AG04449 (cell line): ENCODE results near the gene ANKH.

Experiments
- CTCF ChIA-PET: fragments of 350-600 bp; formaldehyde crosslinking; extraction: SDS; loops from one replicate; lab custom pipeline; 2021; ENCODE audit warnings: antibody characterized with exemption; lab: Yijun Ruan, JAX
- POLR2A ChIA-PET: fragments of 400-600, 350-600 bp; formaldehyde crosslinking; extraction: SDS; loops from one replicate; lab custom pipeline; 2020; ENCODE audit warnings: antibody characterized with exemption, inconsistent platforms; lab: Yijun Ruan, JAX
- DNase-seq: peaks from one replicate; pipeline ENCODE4 v3.0.0-alpha.2; 2010; ENCODE audit warnings: low read depth, low spot score
- H3K4me3 ChIP-seq: 2 replicates; pipeline ENCODE4 v1.5.1; 2011; ENCODE audit warnings: low read depth, mild to moderate bottlenecking, control low read depth, low read length
- TF ChIP-seq, protein P1 (sequence below): IDR thresholded peaks from one replicate; pipeline ENCODE4 v1.5.1; 2011; ENCODE audit warnings: mild to moderate bottlenecking, moderate library complexity, low read length, control low read depth, inconsistent platforms; ENCODE audit not compliant: insufficient read depth; ENCODE audit errors: missing control alignments

Gene ANKH

GRCh38 chr5:14723701-14724132 is 147.9 kb downstream of the ANKH start:
- ChIA-PET POLR2A (no interaction called here), CTCF (interaction anchor here (1.6 to 12.2 kb wide), 4 partner anchors 16 to 291 kb away, joined by 3 to 332 read pairs (median 76); no protein-coding TSS in a partner anchor)
- DNase-seq = no peak

GRCh38 chr5:14722923-14723322 is 148.7 kb downstream of the ANKH start:
- CTCF ChIA-PET = interaction anchor here (1.2 to 12.2 kb wide), 2 partner anchors 282 to 292 kb away, joined by 4 to 332 read pairs; no protein-coding TSS in a partner anchor
- DNase-seq = no peak
- TF ChIP-seq, protein P1, sequence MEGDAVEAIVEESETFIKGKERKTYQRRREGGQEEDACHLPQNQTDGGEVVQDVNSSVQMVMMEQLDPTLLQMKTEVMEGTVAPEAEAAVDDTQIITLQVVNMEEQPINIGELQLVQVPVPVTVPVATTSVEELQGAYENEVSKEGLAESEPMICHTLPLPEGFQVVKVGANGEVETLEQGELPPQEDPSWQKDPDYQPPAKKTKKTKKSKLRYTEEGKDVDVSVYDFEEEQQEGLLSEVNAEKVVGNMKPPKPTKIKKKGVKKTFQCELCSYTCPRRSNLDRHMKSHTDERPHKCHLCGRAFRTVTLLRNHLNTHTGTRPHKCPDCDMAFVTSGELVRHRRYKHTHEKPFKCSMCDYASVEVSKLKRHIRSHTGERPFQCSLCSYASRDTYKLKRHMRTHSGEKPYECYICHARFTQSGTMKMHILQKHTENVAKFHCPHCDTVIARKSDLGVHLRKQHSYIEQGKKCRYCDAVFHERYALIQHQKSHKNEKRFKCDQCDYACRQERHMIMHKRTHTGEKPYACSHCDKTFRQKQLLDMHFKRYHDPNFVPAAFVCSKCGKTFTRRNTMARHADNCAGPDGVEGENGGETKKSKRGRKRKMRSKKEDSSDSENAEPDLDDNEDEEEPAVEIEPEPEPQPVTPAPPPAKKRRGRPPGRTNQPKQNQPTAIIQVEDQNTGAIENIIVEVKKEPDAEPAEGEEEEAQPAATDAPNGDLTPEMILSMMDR = no peak
- POLR2A ChIA-PET = no interaction called here
- no peak overlapping the region for H3K4me3 ChIP-seq

More at GRCh38 chr5:14723701-14724132, 147.9 kb downstream of the ANKH start:
- TF ChIP-seq, protein P1 = no peak
- no peak overlapping the region for H3K4me3 ChIP-seq

DNA sequence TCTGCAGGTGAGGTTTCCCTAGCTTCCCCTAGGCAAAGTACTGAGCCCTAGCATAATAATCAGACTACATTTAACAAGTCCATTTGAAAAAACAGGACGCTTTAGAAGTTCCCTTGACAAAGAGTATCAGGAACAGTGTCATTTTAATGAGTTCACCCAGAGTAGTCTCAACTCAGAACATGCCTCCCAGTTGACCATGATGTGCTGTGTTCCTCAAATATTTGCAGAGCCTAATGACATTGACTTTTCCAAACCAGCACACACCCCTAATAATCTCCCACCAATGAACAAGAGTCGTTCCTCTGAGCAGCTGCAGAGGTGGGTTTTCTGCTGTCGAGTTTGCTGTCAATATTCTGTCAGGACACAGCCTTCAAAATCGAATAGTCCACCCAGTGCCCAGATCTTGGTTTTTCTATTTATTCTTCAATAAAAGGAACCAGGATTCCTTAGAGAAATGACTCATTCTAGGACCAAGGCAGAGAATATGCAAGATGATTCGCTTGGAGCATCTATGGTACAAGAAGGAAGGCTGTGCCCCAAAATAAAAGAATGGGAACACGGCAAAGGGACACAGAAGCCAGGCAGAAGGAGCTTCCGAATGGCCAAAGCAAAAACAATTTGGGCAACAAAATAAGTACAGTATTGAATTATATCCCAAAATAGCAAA is 149.5 kb downstream of the ANKH start:
- DNase-seq = no peak
- no peak overlapping the region for H3K4me3 ChIP-seq
- POLR2A ChIA-PET = no interaction called here
- TF ChIP-seq, protein P1 = no peak
- CTCF ChIA-PET = interaction anchor here (1.2 to 12.2 kb wide), 2 partner anchors 283 to 292 kb away, joined by 4 to 332 read pairs; no protein-coding TSS in a partner anchor

- ChIA-PET CTCF (interaction anchor here (0.9 to 12.2 kb wide), 12 partner anchors 8 to 294 kb away, joined by 3 to 332 read pairs (median 4); partner anchors contain the start of gene ANKH), POLR2A (interaction anchor here (0.8 to 1.1 kb wide), 2 partner anchors 12 to 97 kb away, joined by 3 to 4 read pairs; no protein-coding TSS in a partner anchor)
- no peak overlapping the region for H3K4me3 ChIP-seq
- DNase-seq = peak; percentile 69
- TF ChIP-seq, protein P1 = no peak
These were observed 151.2 kb downstream of the ANKH start for GRCh38 chr5:14720236-14720923.

- TF ChIP-seq, protein P1 = no peak
- POLR2A ChIA-PET = no interaction called here
- CTCF ChIA-PET = interaction anchor here (1.3 to 12.2 kb wide), 2 partner anchors 152 to 286 kb away, joined by 5 to 332 read pairs; partner anchors contain the start of gene ANKH
- DNase-seq = no peak
- no peak overlapping the region for H3K4me3 ChIP-seq
These were observed 152.8 kb downstream of the ANKH start for GRCh38 chr5:14718778-14719177.
